Measurements from ENCODE around the gene DLX2. TPM values are rescaled to one million over a fixed set of nuclear protein-coding genes. Genes with fewer than 3 reads are reported as not detected.

DLX2 gene
- total RNA-seq, 2 experiments from 2014 or later, result not detected

GRCh38 chr2:172097557-172098131 is 5.1 kb downstream of the DLX2 start:
- Mint-ChIP-seq H3K4me3 (peak overlapping the region; percentile 64), H3K4me1 (ENCODE audit: low read depth) (peaks cover 50% of the 10 kb centered on the region), H3K27ac (no peak overlapping the region), H3K9me3 (no peaks in the 10 kb centered on the region), H3K27me3 (peaks cover 75% of the 10 kb centered on the region), H3K36me3 (ENCODE audit: low read depth) (no peaks in the 10 kb centered on the region)
- no peak for TF ChIP-seq CTCF (IDR thresholded peaks at IDR 0.05)
- ChIA-PET POLR2A (interaction anchor here (2.3 kb wide), 1 partner anchor 10 kb away, joined by 9 read pairs; no protein-coding TSS in a partner anchor), CTCF (no interaction called here)
- no peak for ATAC-seq (ENCODE audit: poor library complexity)
- Histone ChIP-seq H3K36me3 (ENCODE audit: insufficient read depth, low read length) (no peaks in the 10 kb centered on the region), H3K4me3 (ENCODE audit: low read length) (no peak overlapping the region), H3K9me3 (ENCODE audit: control insufficient read depth in 1 of 2, insufficient read depth in 1 of 2, low read length in 2 of 2) (peaks cover 9 to 78% of the 10 kb centered on the region in 2 experiments), H3K27ac (ENCODE audit: low read depth in 1 of 2, low read length in 2 of 2) (no peak overlapping the region), H3K27me3 (ENCODE audit: control insufficient read depth in 1 of 2, insufficient read depth in 2 of 2, low read length in 2 of 2) (peaks cover 94 to 99% of the 10 kb centered on the region in 2 experiments), H3K4me1 (ENCODE audit: insufficient read depth, low read length) (peaks cover 90% of the 10 kb centered on the region)
- peak in 2 of 14 experiments; percentile 51 to 55 for DNase-seq
- intact Hi-C loops (cut with DNase I, micrococcal nuclease), result loop anchor here in 1 of 2 experiments (10.0 kb wide), 1 partner anchor 457 kb away; the partner anchor contains the start of gene PDK1

- ChIA-PET CTCF (interaction anchor here (0.7 to 1.2 kb wide), 2 partner anchors 9 to 10 kb away, joined by 3 to 6 read pairs; no protein-coding TSS in a partner anchor), POLR2A (interaction anchor here (1.0 to 2.5 kb wide), 4 partner anchors 9 to 346 kb away, joined by 3 to 9 read pairs (median 3); partner anchors contain the start of gene DLX1)
- Histone ChIP-seq H3K4me1 (ENCODE audit: insufficient read depth, low read length) (peaks cover 83% of the 10 kb centered on the region), H3K27me3 (ENCODE audit: control insufficient read depth in 1 of 2, insufficient read depth in 2 of 2, low read length in 2 of 2) (peaks cover 95 to 99% of the 10 kb centered on the region in 2 experiments), H3K36me3 (ENCODE audit: insufficient read depth, low read length) (no peaks in the 10 kb centered on the region), H3K9me3 (ENCODE audit: control insufficient read depth in 1 of 2, insufficient read depth in 1 of 2, low read length in 2 of 2) (peaks cover 9 to 74% of the 10 kb centered on the region in 2 experiments), H3K4me3 (ENCODE audit: low read length) (no peak overlapping the region), H3K27ac (ENCODE audit: low read depth in 1 of 2, low read length in 2 of 2) (no peak overlapping the region)
- Mint-ChIP-seq H3K27ac (no peak overlapping the region), H3K4me1 (ENCODE audit: low read depth) (peaks cover 43% of the 10 kb centered on the region), H3K27me3 (peaks cover 76% of the 10 kb centered on the region), H3K36me3 (ENCODE audit: low read depth) (no peaks in the 10 kb centered on the region), H3K4me3 (peak overlapping the region; percentile 64), H3K9me3 (no peaks in the 10 kb centered on the region)
- no peak for TF ChIP-seq CTCF (IDR thresholded peaks at IDR 0.05)
- no peak for ATAC-seq (ENCODE audit: poor library complexity)
- intact Hi-C loops (cut with DNase I, micrococcal nuclease), result loop anchor here in 1 of 2 experiments (10.0 kb wide), 1 partner anchor 458 kb away; the partner anchor contains the start of gene PDK1
- DNase-seq, result peak in 2 of 14 experiments; percentile 47 to 56
Measured at GRCh38 chr2:172096626-172097547, 5.8 kb downstream of the DLX2 start.

- Mint-ChIP-seq H3K27ac (peak overlapping the region; percentile 76), H3K36me3 (ENCODE audit: low read depth) (no peaks in the 10 kb centered on the region), H3K4me1 (ENCODE audit: low read depth) (peaks cover 35% of the 10 kb centered on the region), H3K27me3 (peaks cover 76% of the 10 kb centered on the region), H3K4me3 (peak overlapping the region; percentile 91), H3K9me3 (no peaks in the 10 kb centered on the region)
- Histone ChIP-seq H3K27me3 (ENCODE audit: control insufficient read depth in 1 of 2, insufficient read depth in 2 of 2, low read length in 2 of 2) (peaks cover 92 to 97% of the 10 kb centered on the region in 2 experiments), H3K9me3 (ENCODE audit: control insufficient read depth in 1 of 2, insufficient read depth in 1 of 2, low read length in 2 of 2) (peaks cover 9 to 67% of the 10 kb centered on the region in 2 experiments), H3K27ac (ENCODE audit: low read depth in 1 of 2, low read length in 2 of 2) (no peak overlapping the region), H3K4me1 (ENCODE audit: insufficient read depth, low read length) (peaks cover 75% of the 10 kb centered on the region), H3K4me3 (ENCODE audit: low read length) (peak overlapping the region; percentile 57), H3K36me3 (ENCODE audit: insufficient read depth, low read length) (no peaks in the 10 kb centered on the region)
- DNase-seq (peak in 1 of 14 experiments; percentile 21), ATAC-seq (ENCODE audit: poor library complexity) (no peak)
- intact Hi-C loops (cut with DNase I, micrococcal nuclease), result loop anchor here in 1 of 2 experiments (10.0 kb wide), 1 partner anchor 459 kb away; the partner anchor contains the start of gene PDK1
- ChIA-PET POLR2A (interaction anchor here (0.9 to 2.5 kb wide), 6 partner anchors 8 to 368 kb away, joined by 3 to 9 read pairs (median 3); partner anchors contain the start of gene DLX1), CTCF (interaction anchor here (1.0 to 1.2 kb wide), 2 partner anchors 9 to 31 kb away, joined by 3 to 6 read pairs; no protein-coding TSS in a partner anchor)
- TF ChIP-seq CTCF (IDR thresholded peaks at IDR 0.05), result no peak
Measured at GRCh38 chr2:172095905-172096625, 6.6 kb downstream of the DLX2 start.
